ENCODE data around the gene DLG1. TPM values are rescaled to one million over a fixed set of nuclear protein-coding genes. Genes with fewer than 3 reads are reported as not detected.

DLG1 gene
- total and polyA plus RNA-seq, 2 experiments from 2014 or later = 27.6 to 98.0 TPM

GRCh38 chr3:197305854-197306253 lies 7.4 kb upstream of the DLG1 start:
- no peak for DNase-seq (ENCODE audit: low spot score)
- Histone ChIP-seq H3K4me2 (no peak overlapping the region), H3K27ac (ENCODE audit: low read depth) (no peak overlapping the region), H4K20me1 (replicated peaks; ENCODE audit: insufficient read depth) (no peaks in the 10 kb centered on the region), H3F3A (replicated peaks; ENCODE audit: low read depth) (no peaks in the 10 kb centered on the region), H3K9me2 (ENCODE audit: insufficient read depth) (peaks cover 4% of the 10 kb centered on the region; the same call in 1 of the 2 replicates), H3K36me3 (ENCODE audit: insufficient read depth) (no peaks in the 10 kb centered on the region), H3K79me2 (replicated peaks; ENCODE audit: insufficient read depth) (no peaks in the 10 kb centered on the region), H3K4me1 (ENCODE audit: insufficient read depth) (peaks cover 24% of the 10 kb centered on the region), H2AFZ (no peak overlapping the region), H3K4me3 (no peak overlapping the region), H3K27me3 (ENCODE audit: insufficient read depth) (no peaks in the 10 kb centered on the region)
- no peak for ATAC-seq
- peaks cover 37% of the 10 kb centered on the region for H3K4me1 Mint-ChIP-seq
- H3K4me3 Mint-ChIP-seq = no peak overlapping the region
- no peaks in the 10 kb centered on the region for H3K9me3 Mint-ChIP-seq
- no peak for TF ChIP-seq CREB1 (CRISPR knock-in tag; IDR thresholded peaks at IDR 0.05; ENCODE audit: low read depth)
- no peak for TF ChIP-seq NANOG (IDR thresholded peaks at IDR 0.05; ENCODE audit: borderline replicate concordance)
- H3K27me3 Mint-ChIP-seq (ENCODE audit: insufficient read depth, low read depth, poor library complexity) = peaks cover 1% of the 10 kb centered on the region
- no peak overlapping the region for H3K27ac Mint-ChIP-seq
- H3K36me3 Mint-ChIP-seq (ENCODE audit: low read depth) = no peaks in the 10 kb centered on the region

GRCh38 chr3:197303452-197303851 lies 5.0 kb upstream of the DLG1 start:
- Histone ChIP-seq H3F3A (replicated peaks; ENCODE audit: low read depth) (no peaks in the 10 kb centered on the region; the same call in 1 of the 2 replicates), H3K9me2 (ENCODE audit: insufficient read depth) (peaks cover 4% of the 10 kb centered on the region; the same call in 1 of the 2 replicates), H3K27me3 (ENCODE audit: insufficient read depth) (0 out of 2 replicates have a peak, but pooled peaks cover 8% of the 10 kb centered on the region), H3K4me2 (no peak overlapping the region), H3K4me1 (ENCODE audit: insufficient read depth) (peaks cover 16% of the 10 kb centered on the region), H3K27ac (ENCODE audit: low read depth) (no peak overlapping the region), H3K4me3 (no peak overlapping the region), H2AFZ (no peak overlapping the region), H4K20me1 (replicated peaks; ENCODE audit: insufficient read depth) (no peaks in the 10 kb centered on the region), H3K36me3 (ENCODE audit: insufficient read depth) (no peaks in the 10 kb centered on the region), H3K79me2 (replicated peaks; ENCODE audit: insufficient read depth) (no peaks in the 10 kb centered on the region)
- H3K27me3 Mint-ChIP-seq (ENCODE audit: insufficient read depth, low read depth, poor library complexity) = peaks cover 8% of the 10 kb centered on the region
- H3K4me1 Mint-ChIP-seq = peaks cover 27% of the 10 kb centered on the region
- H3K27ac Mint-ChIP-seq = no peak overlapping the region
- H3K36me3 Mint-ChIP-seq (ENCODE audit: low read depth) = no peaks in the 10 kb centered on the region
- no peak overlapping the region for H3K4me3 Mint-ChIP-seq
- ATAC-seq (no peak), DNase-seq (ENCODE audit: low spot score) (no peak)
- H3K9me3 Mint-ChIP-seq = no peaks in the 10 kb centered on the region
- TF ChIP-seq NANOG (IDR thresholded peaks at IDR 0.05; ENCODE audit: borderline replicate concordance) = no peak
- TF ChIP-seq ZNF114 (CRISPR knock-in tag; IDR thresholded peaks at IDR 0.05) = no peak
- TF ChIP-seq EZH2 (IDR thresholded peaks at IDR 0.05; ENCODE audit: low read depth, unreplicated experiment) = no peak
- no peak for TF ChIP-seq POLR2AphosphoS5 (IDR thresholded peaks at IDR 0.05; ENCODE audit: low read depth)
- no peak for TF ChIP-seq ETS1 (IDR thresholded peaks at IDR 0.05)
- no peak for TF ChIP-seq ZNF462 (CRISPR knock-in tag; IDR thresholded peaks at IDR 0.05)
- no peak for TF ChIP-seq CREB1 (CRISPR knock-in tag; IDR thresholded peaks at IDR 0.05; ENCODE audit: low read depth)
- no peak for TF ChIP-seq CTCF (conservative IDR thresholded peaks at IDR 0.05; ENCODE audit: low read depth in 2 of 2)
- no peak for TF ChIP-seq REST (IDR thresholded peaks at IDR 0.05; ENCODE audit: unreplicated experiment)
